ENCODE results near the gene DPP3.
A peak's percentile ranks its signal among the peaks of the same experiment; 100 is the strongest.

The DPP3 gene

DNA sequence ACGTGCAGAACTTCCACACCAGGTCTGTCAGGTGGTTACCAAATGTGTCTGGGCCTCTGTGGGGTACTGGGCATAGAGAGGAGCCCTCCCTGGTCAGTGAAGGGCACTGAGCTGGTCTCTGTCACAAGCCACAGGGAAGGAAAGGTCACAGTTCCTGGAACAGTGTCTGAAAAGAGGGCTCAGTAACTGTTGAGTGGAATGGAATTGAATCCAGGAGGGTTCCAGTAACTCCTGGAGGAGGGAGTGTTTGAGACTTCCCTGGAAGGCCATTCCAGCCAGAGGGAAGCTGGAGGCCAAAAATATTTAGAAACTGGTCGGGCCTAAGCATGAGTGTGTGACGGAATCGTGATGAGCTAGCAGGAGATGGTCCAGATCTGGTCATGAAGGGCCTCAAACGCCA lies 74.4 kb downstream of the DPP3 start:
- Histone ChIP-seq H3K36me3 (ENCODE audit: control insufficient read depth in 2 of 2, insufficient read depth in 1 of 2, low read length in 2 of 2) (no peaks in the 10 kb centered on the region), H3K4me1 (ENCODE audit: control insufficient read depth, insufficient read depth, low read length) (no peaks in the 10 kb centered on the region), H3K27ac (ENCODE audit: extremely low read depth, low read depth, low read length) (no peak overlapping the region), H3K9me3 (ENCODE audit: control insufficient read depth, insufficient read depth, low read depth, low read length) (no peaks in the 10 kb centered on the region), H3K4me3 (ENCODE audit: low read depth, low read length) (no peak overlapping the region)
- TF ChIP-seq ZNF600 (tag by site-specific recombination; IDR thresholded peaks at IDR 0.05) (peak; percentile 53; the same call in 1 of the 2 replicates), GFI1B (tag by site-specific recombination; IDR thresholded peaks at IDR 0.05) (no peak), ZNF837 (tag by site-specific recombination; IDR thresholded peaks at IDR 0.05) (no peak), ZNF548 (tag by site-specific recombination; IDR thresholded peaks at IDR 0.05) (no peak), RBAK (tag by site-specific recombination; IDR thresholded peaks at IDR 0.05) (no peak), ZNF664 (tag by site-specific recombination; IDR thresholded peaks at IDR 0.05) (no peak), ZNF626 (tag by site-specific recombination; IDR thresholded peaks at IDR 0.05) (no peak), ZNF335 (tag by site-specific recombination; conservative IDR thresholded peaks at IDR 0.05) (no peak)
- ChIA-PET POLR2A (interaction anchor here (0.7 to 0.9 kb wide), 2 partner anchors 8 to 62 kb away, joined by 3 to 4 read pairs; partner anchors contain the start of genes ACTN3, RBM14 and ZDHHC24), CTCF (no interaction called here)

DNA sequence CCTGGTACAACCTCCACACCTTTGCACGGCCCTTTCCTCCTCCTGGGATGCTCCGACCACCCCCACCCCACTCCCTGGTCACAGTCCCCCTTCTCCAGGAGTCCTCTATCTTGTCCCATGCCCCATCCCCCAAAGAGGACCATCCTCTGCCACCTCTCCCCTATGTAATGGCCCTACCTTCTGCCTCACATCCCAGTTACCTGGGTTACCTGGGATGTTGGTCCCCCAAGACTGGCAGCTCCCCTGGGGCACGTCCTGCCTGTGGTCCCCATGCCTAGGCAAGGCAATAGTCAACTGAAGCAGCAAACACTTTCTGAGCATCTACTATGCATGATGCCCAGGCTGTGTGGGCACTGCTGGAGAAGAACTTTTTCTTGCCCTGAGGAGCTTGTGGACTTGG lies 75.2 kb downstream of the DPP3 start:
- H3K27ac ChIP-seq (ENCODE audit: extremely low read depth, low read depth, low read length), result no peak overlapping the region
- TF ChIP-seq, protein P1, sequence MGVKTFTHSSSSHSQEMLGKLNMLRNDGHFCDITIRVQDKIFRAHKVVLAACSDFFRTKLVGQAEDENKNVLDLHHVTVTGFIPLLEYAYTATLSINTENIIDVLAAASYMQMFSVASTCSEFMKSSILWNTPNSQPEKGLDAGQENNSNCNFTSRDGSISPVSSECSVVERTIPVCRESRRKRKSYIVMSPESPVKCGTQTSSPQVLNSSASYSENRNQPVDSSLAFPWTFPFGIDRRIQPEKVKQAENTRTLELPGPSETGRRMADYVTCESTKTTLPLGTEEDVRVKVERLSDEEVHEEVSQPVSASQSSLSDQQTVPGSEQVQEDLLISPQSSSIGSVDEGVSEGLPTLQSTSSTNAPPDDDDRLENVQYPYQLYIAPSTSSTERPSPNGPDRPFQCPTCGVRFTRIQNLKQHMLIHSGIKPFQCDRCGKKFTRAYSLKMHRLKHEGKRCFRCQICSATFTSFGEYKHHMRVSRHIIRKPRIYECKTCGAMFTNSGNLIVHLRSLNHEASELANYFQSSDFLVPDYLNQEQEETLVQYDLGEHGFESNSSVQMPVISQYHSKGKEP (tag by site-specific recombination; IDR thresholded peaks at IDR 0.05), result no peak
- TF ChIP-seq ZNF791 (tag by site-specific recombination; IDR thresholded peaks at IDR 0.05) (no peak), ZNF555 (tag by site-specific recombination; conservative IDR thresholded peaks at IDR 0.05) (no peak), ZNF473 (tag by site-specific recombination; IDR thresholded peaks at IDR 0.05) (no peak), ZNF138 (tag by site-specific recombination; IDR thresholded peaks at IDR 0.05; ENCODE audit: borderline replicate concordance) (no peak), ZNF157 (tag by site-specific recombination; IDR thresholded peaks at IDR 0.05) (no peak), ZNF19 (tag by site-specific recombination; IDR thresholded peaks at IDR 0.05; ENCODE audit: low read depth) (no peak), ZNF48 (tag by site-specific recombination; IDR thresholded peaks at IDR 0.05) (no peak), ZBTB48 (tag by site-specific recombination; IDR thresholded peaks at IDR 0.05) (no peak)
- H3K4me1 ChIP-seq (ENCODE audit: control insufficient read depth, insufficient read depth, low read length), result no peaks in the 10 kb centered on the region
- POLR2A ChIA-PET, result interaction anchor here (0.7 kb wide), 1 partner anchor 9 kb away, joined by 4 read pairs; the partner anchor contains the start of genes ACTN3 and ZDHHC24
- H3K9me3 ChIP-seq (ENCODE audit: control insufficient read depth, insufficient read depth, low read depth, low read length), result no peaks in the 10 kb centered on the region
- no peaks in the 10 kb centered on the region for H3K36me3 ChIP-seq (ENCODE audit: control insufficient read depth in 2 of 2, insufficient read depth in 1 of 2, low read length in 2 of 2)
- no peak overlapping the region for H3K4me3 ChIP-seq (ENCODE audit: low read depth, low read length)
- CTCF ChIA-PET, result no interaction called here

GRCh38 chr11:66556086-66556485 lies 75.9 kb downstream of the DPP3 start:
- POLR2A ChIA-PET, result no interaction called here
- H3K4me3 ChIP-seq (ENCODE audit: low read depth, low read length), result no peak overlapping the region
- no peaks in the 10 kb centered on the region for H3K36me3 ChIP-seq (ENCODE audit: control insufficient read depth in 2 of 2, insufficient read depth in 1 of 2, low read length in 2 of 2)
- no peak overlapping the region for H3K27ac ChIP-seq (ENCODE audit: extremely low read depth, low read depth, low read length)
- no peaks in the 10 kb centered on the region for H3K4me1 ChIP-seq (ENCODE audit: control insufficient read depth, insufficient read depth, low read length)
- no peak for TF ChIP-seq ZNF169 (tag by site-specific recombination; IDR thresholded peaks at IDR 0.05)
- TF ChIP-seq ZNF274 (IDR thresholded peaks at IDR 0.05; ENCODE audit: low read length), result no peak
- TF ChIP-seq ZNF274 (tag by site-specific recombination; IDR thresholded peaks at IDR 0.05; ENCODE audit: borderline replicate concordance), result no peak
- no peak for TF ChIP-seq YY2 (tag by site-specific recombination; IDR thresholded peaks at IDR 0.05)
- TF ChIP-seq ZNF513 (tag by site-specific recombination; IDR thresholded peaks at IDR 0.05), result no peak
- TF ChIP-seq ZNF544 (tag by site-specific recombination; IDR thresholded peaks at IDR 0.05), result no peak
- TF ChIP-seq ZIC2 (tag by site-specific recombination; IDR thresholded peaks at IDR 0.05), result no peak
- TF ChIP-seq ZNF623 (tag by site-specific recombination; IDR thresholded peaks at IDR 0.05), result no peak
- TF ChIP-seq ZNF600 (tag by site-specific recombination; IDR thresholded peaks at IDR 0.05), result no peak
- no peak for TF ChIP-seq ZNF639 (tag by site-specific recombination; IDR thresholded peaks at IDR 0.05)
- TF ChIP-seq ZNF571 (tag by site-specific recombination; IDR thresholded peaks at IDR 0.05), result no peak
- TF ChIP-seq IKZF3 (tag by site-specific recombination; IDR thresholded peaks at IDR 0.05), result no peak
- TF ChIP-seq ZNF677 (tag by site-specific recombination; IDR thresholded peaks at IDR 0.05), result no peak
- no peak for TF ChIP-seq GLI4 (tag by site-specific recombination; IDR thresholded peaks at IDR 0.05)
- H3K9me3 ChIP-seq (ENCODE audit: control insufficient read depth, insufficient read depth, low read depth, low read length), result no peaks in the 10 kb centered on the region
- CTCF ChIA-PET, result no interaction called here
